Prostate gland (tissue), 2 donors: Measurements from ENCODE around the gene SRRM2. TPM values are rescaled to one million over a fixed set of nuclear protein-coding genes. Genes with fewer than 3 reads are reported as not detected.

Experiments
- DNase-seq: peaks from one replicate; pipeline ENCODE4 v3.0.0-alpha.2; 2019; ENCODE audit warnings: low spot score
- H3K27ac ChIP-seq, 2 donors: fragments of 200-600 bp; sonication (generic); 2 replicates each; pipeline ENCODE4 v1.5.1; 2017 to 2019
- H3K27me3 ChIP-seq: fragments of 200-600 bp; sonication (generic); replicated peaks from 2 replicates; pipeline ENCODE4 v1.5.1; 2019; ENCODE audit not compliant: insufficient read depth
- H3K36me3 ChIP-seq, 2 donors: fragments of 200-600 bp; sonication (generic); 1 replicate in 1 of 2; 2 replicates in 1 of 2; pipeline versions ENCODE4 v1.5.1 to v1.8.1; 2017 to 2019
- H3K4me1 ChIP-seq: fragments of 200-600 bp; sonication (generic); replicated peaks from 2 replicates; pipeline ENCODE4 v1.5.1; 2019
- H3K4me3 ChIP-seq, 2 donors: fragments of 200-600 bp; sonication (generic); 2 replicates each; pipeline ENCODE4 v1.5.1; 2017 to 2019
- H3K9me3 ChIP-seq: fragments of 200-600 bp; sonication (generic); 2 replicates; pipeline ENCODE4 v1.5.1; 2017
- POLR2A ChIP-seq: fragments of 450-650 bp; IDR thresholded peaks from one replicate; pipeline ENCODE4 v1.6.1; 2016; ENCODE audit warnings: antibody characterized with exemption, mild to moderate bottlenecking
- POLR2AphosphoS5 ChIP-seq: sonication (generic); formaldehyde crosslinking; IDR thresholded peaks from one replicate; pipeline ENCODE4 v1.6.1; 2017; ENCODE audit warnings: antibody characterized with exemption
- WGBS: methylation state at CpG from one replicate; pipeline ENCODE4 v1.1.5; 2018; 5-methylcytosine and 5-hydroxymethylcytosine counted together
- intact Hi-C: fragments of 100-400 bp; cut with DNase I; formaldehyde crosslinking; loops from one replicate; pipeline ENCODE4 v1.14.2; 2022
- total RNA-seq, 2 donors: library from RNA; depleted of rRNA; stranded (reverse); fragments of >200 nt; gene quantifications; one replicate each; pipeline ENCODE4 v1.1.0, GENCODE V29; 2016
- TF ChIP-seq, protein P1 (sequence below), 4 experiments: fragments of 200-600 bp in 2 of 4; fragments of 450-650 bp in 2 of 4; sonication (generic) in 2 of 4; IDR thresholded peaks; 1 replicate in 3 of 4; 2 replicates in 1 of 4; pipeline ENCODE4 v1.5.1; 2016 to 2019; ENCODE audit warnings: antibody characterized with exemption in 4 of 4, mild to moderate bottlenecking in 2 of 4, moderate library complexity in 2 of 4

The SRRM2 gene
- total RNA-seq, 2 donors from 2014 or later: 287 to 714 TPM

- H3K4me3 ChIP-seq: no peak overlapping the region
- DNase-seq: no peak
- H3K9me3 ChIP-seq: no peaks in the 10 kb centered on the region
- 68% methylated on average over 5 of the region's 5 CpGs for WGBS
- H3K4me1 ChIP-seq: no peaks in the 10 kb centered on the region
- H3K36me3 ChIP-seq: no peaks in the 10 kb centered on the region
- H3K27me3 ChIP-seq: no peaks in the 10 kb centered on the region
- no peak overlapping the region for H3K27ac ChIP-seq
- intact Hi-C loops: no loop called here
- TF ChIP-seq POLR2AphosphoS5: no peak
- TF ChIP-seq, protein P1, sequence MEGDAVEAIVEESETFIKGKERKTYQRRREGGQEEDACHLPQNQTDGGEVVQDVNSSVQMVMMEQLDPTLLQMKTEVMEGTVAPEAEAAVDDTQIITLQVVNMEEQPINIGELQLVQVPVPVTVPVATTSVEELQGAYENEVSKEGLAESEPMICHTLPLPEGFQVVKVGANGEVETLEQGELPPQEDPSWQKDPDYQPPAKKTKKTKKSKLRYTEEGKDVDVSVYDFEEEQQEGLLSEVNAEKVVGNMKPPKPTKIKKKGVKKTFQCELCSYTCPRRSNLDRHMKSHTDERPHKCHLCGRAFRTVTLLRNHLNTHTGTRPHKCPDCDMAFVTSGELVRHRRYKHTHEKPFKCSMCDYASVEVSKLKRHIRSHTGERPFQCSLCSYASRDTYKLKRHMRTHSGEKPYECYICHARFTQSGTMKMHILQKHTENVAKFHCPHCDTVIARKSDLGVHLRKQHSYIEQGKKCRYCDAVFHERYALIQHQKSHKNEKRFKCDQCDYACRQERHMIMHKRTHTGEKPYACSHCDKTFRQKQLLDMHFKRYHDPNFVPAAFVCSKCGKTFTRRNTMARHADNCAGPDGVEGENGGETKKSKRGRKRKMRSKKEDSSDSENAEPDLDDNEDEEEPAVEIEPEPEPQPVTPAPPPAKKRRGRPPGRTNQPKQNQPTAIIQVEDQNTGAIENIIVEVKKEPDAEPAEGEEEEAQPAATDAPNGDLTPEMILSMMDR (IDR thresholded peaks at IDR 0.05): no peak
- no peak for TF ChIP-seq POLR2A
Measured at GRCh38 chr16:2738615-2739014, 13.8 kb upstream of the SRRM2 start.

DNA sequence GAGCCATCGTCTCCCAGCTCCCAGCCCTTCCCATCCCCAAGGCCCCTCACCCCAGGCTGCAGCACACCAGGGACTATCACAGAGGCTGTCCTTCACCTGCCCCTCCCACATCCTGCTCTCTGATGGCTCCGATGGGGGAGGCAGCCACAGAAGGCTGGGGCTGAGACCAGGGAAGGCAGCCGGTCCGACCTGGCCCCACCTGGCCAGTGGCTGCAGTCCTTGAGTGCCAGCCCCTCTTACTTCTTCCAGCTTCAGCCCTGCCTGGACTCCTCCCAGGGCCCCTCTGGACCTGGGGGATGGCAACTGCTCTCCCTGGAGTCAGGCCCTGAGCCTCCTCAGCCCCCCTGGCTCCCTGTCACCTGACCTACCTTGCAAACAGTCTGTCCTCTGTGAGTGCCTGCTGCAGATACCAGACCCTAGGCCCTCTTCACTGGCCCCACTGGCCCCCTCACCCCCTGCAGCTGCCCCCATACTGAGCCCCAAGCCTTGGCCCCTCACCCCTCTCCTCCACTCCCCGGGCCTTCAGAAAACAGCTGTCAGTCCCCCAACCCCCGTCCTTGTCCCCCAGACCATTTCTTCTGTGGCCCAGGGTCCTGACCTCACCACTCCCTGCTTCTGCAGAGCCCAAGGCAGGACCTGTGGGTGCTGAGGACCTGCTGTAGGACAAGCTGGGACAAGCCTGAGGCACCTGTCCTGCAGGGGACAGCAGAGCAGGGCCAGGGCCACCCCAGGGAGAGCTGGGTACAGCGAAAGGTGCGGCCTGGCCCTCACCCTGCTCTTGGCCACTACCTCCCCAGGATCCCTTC, 12.6 kb upstream of the SRRM2 start:
- Histone ChIP-seq H3K36me3 (no peaks in the 10 kb centered on the region), H3K4me3 (no peak overlapping the region), H3K4me1 (no peaks in the 10 kb centered on the region), H3K27ac (no peak overlapping the region), H3K27me3 (no peaks in the 10 kb centered on the region), H3K9me3 (no peaks in the 10 kb centered on the region)
- TF ChIP-seq POLR2A: no peak
- TF ChIP-seq POLR2AphosphoS5: no peak
- TF ChIP-seq, protein P1 (IDR thresholded peaks at IDR 0.05): no peak
- intact Hi-C loops: no loop called here
- 54% methylated on average over 8 of the region's 8 CpGs for WGBS
- no peak for DNase-seq

DNA sequence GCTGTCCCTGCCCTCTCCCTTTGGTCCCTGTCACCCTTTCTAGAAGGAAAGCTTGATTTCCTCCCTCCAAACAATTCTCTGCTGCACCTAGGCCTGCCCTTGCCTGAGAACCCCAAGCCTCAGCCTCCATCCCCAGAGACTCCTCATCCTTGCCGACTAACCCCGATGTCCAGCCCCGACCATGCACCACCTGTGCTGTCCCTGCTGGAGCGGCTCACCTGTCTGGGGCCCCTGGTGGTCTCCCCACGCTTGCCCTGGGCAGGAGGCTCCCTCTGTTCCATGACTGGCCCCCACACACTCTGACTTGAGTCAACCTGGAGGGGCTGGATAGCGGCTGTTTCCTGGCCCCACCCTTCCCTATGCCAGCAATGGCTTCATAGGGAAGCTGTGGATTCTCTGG, 12.0 kb upstream of the SRRM2 start:
- DNase-seq: no peak
- no peak overlapping the region for H3K27ac ChIP-seq
- H3K4me1 ChIP-seq: no peaks in the 10 kb centered on the region
- no peaks in the 10 kb centered on the region for H3K36me3 ChIP-seq
- WGBS: 93% methylated on average over 6 of the region's 6 CpGs
- no peaks in the 10 kb centered on the region for H3K27me3 ChIP-seq
- no peak overlapping the region for H3K4me3 ChIP-seq
- H3K9me3 ChIP-seq: no peaks in the 10 kb centered on the region
- no peak for TF ChIP-seq POLR2A
- TF ChIP-seq, protein P1 (IDR thresholded peaks at IDR 0.05): no peak
- no peak for TF ChIP-seq POLR2AphosphoS5
- intact Hi-C loops: no loop called here

DNA sequence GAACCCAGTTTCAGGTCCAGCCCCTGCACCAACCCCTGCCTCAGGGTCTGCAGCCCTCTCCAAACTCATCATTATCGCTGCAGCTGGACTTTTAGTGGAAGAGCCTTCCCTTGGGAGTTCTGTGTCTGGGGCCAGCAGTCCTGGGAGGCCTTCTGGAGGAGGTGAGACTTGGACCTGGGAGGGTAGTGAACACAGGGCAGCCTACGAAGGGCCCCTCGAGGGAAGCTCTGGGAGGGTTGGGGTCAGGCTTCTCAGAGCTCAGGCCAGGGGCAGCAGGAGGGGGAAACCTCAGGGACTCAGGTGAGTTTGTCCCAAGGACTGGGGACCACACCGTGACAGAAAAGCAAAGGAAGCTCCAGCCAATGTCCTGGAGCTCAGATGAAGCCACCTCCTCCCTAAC, 11.3 kb upstream of the SRRM2 start:
- H3K36me3 ChIP-seq: no peaks in the 10 kb centered on the region
- no peak for DNase-seq
- 91% methylated on average over 4 of the region's 4 CpGs for WGBS

More for the DNA sequence above, 11.3 kb upstream of the SRRM2 start:
- Histone ChIP-seq H3K27ac (no peak overlapping the region), H3K9me3 (no peaks in the 10 kb centered on the region), H3K27me3 (no peaks in the 10 kb centered on the region), H3K4me3 (no peak overlapping the region), H3K4me1 (no peaks in the 10 kb centered on the region)
- TF ChIP-seq, protein P1 (IDR thresholded peaks at IDR 0.05): no peak
- TF ChIP-seq POLR2A: no peak
- intact Hi-C loops: no loop called here
